ENCODE data around the gene RAB40C. TPM values are rescaled to one million over a fixed set of nuclear protein-coding genes. Genes with fewer than 3 reads are reported as not detected.

RAB40C gene
- total and polyA plus RNA-seq, 3 donors from 2014 or later = 27.6 to 51.2 (median 47.9) TPM

DNA sequence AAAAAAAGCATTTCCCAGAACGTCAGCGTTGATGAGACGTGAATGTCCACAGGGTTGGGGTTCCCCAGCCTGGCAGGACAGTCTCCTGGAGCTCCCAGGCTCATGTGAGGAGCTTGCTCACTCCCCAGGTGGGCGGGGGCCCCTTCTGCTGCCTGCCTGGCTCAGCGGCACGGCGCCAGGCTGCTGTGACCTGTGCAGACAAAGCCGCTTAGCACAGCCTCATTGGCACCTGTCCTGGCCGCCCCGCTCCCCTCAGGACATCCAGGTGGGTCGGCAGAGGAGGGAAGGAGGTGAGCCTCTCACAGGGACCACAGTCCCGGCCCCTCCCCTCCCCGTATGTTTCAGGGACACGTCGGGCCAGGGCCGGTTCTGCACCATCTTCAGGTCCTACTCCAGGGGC lies 28.0 kb downstream of the RAB40C start:
- H3K4me3 ChIP-seq = no peak overlapping the region
- DNase-seq = no peak
- 90 to 92% methylated on average over 14 to 16 of the region's 16 CpGs for WGBS, 2 donors
- peaks cover 4% of the 10 kb centered on the region for H3K4me1 ChIP-seq
- TF ChIP-seq, protein P1, sequence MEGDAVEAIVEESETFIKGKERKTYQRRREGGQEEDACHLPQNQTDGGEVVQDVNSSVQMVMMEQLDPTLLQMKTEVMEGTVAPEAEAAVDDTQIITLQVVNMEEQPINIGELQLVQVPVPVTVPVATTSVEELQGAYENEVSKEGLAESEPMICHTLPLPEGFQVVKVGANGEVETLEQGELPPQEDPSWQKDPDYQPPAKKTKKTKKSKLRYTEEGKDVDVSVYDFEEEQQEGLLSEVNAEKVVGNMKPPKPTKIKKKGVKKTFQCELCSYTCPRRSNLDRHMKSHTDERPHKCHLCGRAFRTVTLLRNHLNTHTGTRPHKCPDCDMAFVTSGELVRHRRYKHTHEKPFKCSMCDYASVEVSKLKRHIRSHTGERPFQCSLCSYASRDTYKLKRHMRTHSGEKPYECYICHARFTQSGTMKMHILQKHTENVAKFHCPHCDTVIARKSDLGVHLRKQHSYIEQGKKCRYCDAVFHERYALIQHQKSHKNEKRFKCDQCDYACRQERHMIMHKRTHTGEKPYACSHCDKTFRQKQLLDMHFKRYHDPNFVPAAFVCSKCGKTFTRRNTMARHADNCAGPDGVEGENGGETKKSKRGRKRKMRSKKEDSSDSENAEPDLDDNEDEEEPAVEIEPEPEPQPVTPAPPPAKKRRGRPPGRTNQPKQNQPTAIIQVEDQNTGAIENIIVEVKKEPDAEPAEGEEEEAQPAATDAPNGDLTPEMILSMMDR (IDR thresholded peaks at IDR 0.05) = no peak
- intact Hi-C loops (cut with DNase I; ENCODE audit: low total_unique reads) = no loop called here
- H3K27me3 ChIP-seq = no peaks in the 10 kb centered on the region
- H3K9me3 ChIP-seq = no peaks in the 10 kb centered on the region
- H3K27ac ChIP-seq = no peak overlapping the region
- no peaks in the 10 kb centered on the region for H3K36me3 ChIP-seq (ENCODE audit: low read depth, missing control alignments)

DNA sequence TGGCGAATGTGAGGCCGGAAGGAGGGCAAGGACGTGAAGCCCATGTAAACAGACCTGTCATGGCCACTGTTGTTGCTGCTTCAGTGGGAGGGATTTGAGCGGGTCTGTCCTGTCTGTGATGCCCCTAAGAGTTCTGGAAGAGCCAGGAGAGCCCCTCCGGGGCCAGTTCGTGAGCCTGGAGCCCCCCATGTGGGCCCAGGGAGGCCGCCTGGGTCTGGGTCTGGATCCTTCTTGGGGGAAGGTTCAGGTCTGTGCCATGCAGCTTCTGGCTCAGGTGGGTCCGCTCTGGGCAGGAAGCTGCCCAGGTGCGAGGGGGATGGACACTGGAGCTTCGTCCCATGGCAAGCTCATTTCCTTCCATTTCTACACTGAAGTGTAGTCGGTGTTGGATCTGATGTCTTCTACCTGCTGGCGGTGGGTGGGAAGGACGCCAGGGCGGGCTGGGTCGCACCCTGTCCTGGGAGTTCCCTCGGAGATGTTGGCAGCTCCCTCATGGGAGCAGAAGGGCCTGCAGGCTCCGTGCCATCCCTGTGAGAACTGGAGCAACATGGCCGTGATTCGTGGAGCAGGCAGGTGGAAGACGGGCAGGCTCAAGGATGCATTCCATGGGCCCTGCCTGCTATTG lies 29.7 kb downstream of the RAB40C start:
- Histone ChIP-seq H3K27ac (no peak overlapping the region), H3K27me3 (no peaks in the 10 kb centered on the region), H3K4me1 (peaks cover 4% of the 10 kb centered on the region), H3K36me3 (ENCODE audit: low read depth, missing control alignments) (no peaks in the 10 kb centered on the region), H3K9me3 (no peaks in the 10 kb centered on the region), H3K4me3 (no peak overlapping the region)
- DNase-seq = no peak
- WGBS, 2 donors = 91 to 99% methylated on average over 13 to 20 of the region's 20 CpGs
- intact Hi-C loops (cut with DNase I; ENCODE audit: low total_unique reads) = no loop called here
- TF ChIP-seq, protein P1 (IDR thresholded peaks at IDR 0.05) = no peak
- no peak for TF ChIP-seq POLR2A (IDR thresholded peaks at IDR 0.05)

DNA sequence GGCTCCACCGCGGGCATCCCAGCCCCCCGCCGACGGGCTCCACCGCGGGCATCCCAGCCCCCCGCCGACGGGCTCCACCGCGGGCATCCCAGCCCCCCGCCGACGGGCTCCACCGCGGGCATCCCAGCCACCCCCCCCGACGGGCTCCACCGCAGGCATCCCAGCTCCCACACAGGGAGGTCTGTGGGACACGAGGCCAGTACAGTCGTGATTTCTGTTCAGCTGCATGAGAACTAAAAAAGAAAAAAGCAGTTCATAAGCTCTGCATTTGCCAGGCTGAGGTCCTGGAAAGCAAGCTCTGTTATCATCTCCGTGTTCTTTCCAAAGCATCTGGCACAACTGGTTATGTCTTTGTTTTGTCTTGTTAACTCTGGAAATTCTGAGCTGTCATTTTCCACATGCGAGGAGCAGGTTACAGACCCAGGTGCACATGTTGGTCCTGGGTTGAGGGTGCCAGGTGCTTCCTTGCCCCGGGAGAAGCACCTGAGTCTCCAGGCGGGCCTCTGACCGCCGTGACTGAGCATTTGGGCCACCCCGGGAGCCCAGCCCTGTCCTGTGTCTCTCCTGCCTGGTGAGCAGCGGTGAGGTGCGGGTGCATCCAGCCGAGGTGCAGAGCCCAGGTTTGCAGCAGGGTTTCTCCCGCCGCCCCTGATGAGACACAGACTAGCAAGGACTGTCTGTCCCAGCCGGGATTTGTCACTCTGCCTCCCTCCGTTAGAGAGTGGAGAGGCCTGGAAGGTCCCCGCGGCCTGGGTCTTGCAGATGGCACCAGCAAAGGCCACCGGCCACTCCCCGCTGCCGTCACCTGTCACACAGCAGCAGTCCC lies 31.0 kb downstream of the RAB40C start:
- Histone ChIP-seq H3K27ac (no peak overlapping the region), H3K4me1 (peaks cover 4% of the 10 kb centered on the region), H3K9me3 (no peaks in the 10 kb centered on the region), H3K36me3 (ENCODE audit: low read depth, missing control alignments) (no peaks in the 10 kb centered on the region), H3K4me3 (no peak overlapping the region), H3K27me3 (no peaks in the 10 kb centered on the region)
- WGBS, 2 donors = 61 to 62% methylated on average over 11 to 39 of the region's 41 CpGs
- no peak for TF ChIP-seq POLR2A (IDR thresholded peaks at IDR 0.05)
- TF ChIP-seq, protein P1 (IDR thresholded peaks at IDR 0.05) = no peak
- DNase-seq = no peak
- intact Hi-C loops (cut with DNase I; ENCODE audit: low total_unique reads) = no loop called here

DNA sequence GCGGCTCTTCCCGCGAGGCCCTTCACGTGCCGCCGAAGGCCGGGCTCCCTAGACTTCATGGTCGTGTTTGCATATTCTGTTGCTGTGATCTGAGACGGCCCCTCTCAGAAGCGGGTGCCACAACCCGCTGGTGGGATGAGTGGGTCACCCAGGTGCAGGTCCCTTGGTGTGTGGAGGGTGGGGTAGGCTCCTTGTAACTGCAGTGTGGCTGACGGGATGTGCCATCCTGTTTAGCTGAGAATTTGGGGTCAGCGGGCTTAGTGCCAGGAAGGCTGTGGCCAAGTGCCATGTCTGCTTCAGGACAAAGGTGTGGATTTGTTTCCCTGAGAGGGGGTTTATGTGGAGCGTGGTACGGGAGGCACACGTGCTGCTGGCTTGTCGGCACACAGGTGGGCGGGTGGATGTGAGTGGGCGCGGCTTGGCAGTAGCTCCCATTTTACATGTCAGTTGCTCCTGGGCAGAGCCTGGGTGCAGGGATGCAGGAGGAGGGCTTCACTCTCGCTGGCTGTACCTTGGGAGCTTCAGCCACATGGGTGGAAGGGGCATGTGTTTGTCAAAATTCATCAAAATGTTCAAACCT lies 31.8 kb downstream of the RAB40C start:
- no peak for TF ChIP-seq POLR2A (IDR thresholded peaks at IDR 0.05)
- TF ChIP-seq, protein P1 (IDR thresholded peaks at IDR 0.05) = no peak
- DNase-seq = no peak
- Histone ChIP-seq H3K36me3 (ENCODE audit: low read depth, missing control alignments) (no peaks in the 10 kb centered on the region), H3K27ac (no peak overlapping the region), H3K4me3 (no peak overlapping the region), H3K9me3 (no peaks in the 10 kb centered on the region), H3K27me3 (no peaks in the 10 kb centered on the region), H3K4me1 (peaks cover 4% of the 10 kb centered on the region)
- intact Hi-C loops (cut with DNase I; ENCODE audit: low total_unique reads) = no loop called here
- WGBS, 2 donors = 80 to 87% methylated on average over 8 to 21 of the region's 21 CpGs
